K562 (cell line): Measurements from ENCODE around the gene TEX22. TPM values are rescaled to one million over a fixed set of nuclear protein-coding genes. Genes with fewer than 3 reads are reported as not detected.

Source experiments
- ATAC-seq: fragments of 200-7000 bp; cut with Tn5 transposase; 3 replicates; pipeline ENCODE4 v1.9.1; 2020; ENCODE audit warnings: moderate library complexity
- BruUV-seq: library from RNA; stranded (reverse); fragments of 400-500 nt; replicated peaks from 2 replicates; lab custom pipeline; 2021; lab: Mats Ljungman, UMichigan
- CTCF ChIA-PET: fragments of 300-600 bp; formaldehyde crosslinking; extraction: SDS; loops from one replicate; lab custom pipeline; 2021; ENCODE audit warnings: low intra/inter-chr PET ratio; lab: Yijun Ruan, JAX
- POLR2A ChIA-PET: fragments of 300-600, 350-650 bp; sonication (Branson Sonifier 250); formaldehyde crosslinking; extraction: SDS; loops from one replicate; lab custom pipeline; 2021; ENCODE audit warnings: antibody characterized with exemption, inconsistent platforms; lab: Yijun Ruan, JAX
- DNase-seq, 4 experiments: peaks; one replicate each; pipeline versions ENCODE4 v3.0.0 to v3.0.0-alpha.2; 2011 to 2018; ENCODE audit warnings: low spot score in 3 of 4, mixed read lengths in 3 of 4; ENCODE audit errors: extremely low read depth in 1 of 4
- FAIRE-seq: peaks from 2 replicates; lab custom pipeline; 2011; peaks lifted over from hg19 to GRCh38; lab: Jason Lieb, UNC
- H2AFZ ChIP-seq: 2 replicates; pipeline ENCODE4 v1.6.0; 2011; ENCODE audit warnings: low read depth, low read length, control low read depth, inconsistent platforms
- H3K27ac ChIP-seq: fragments of 200-600 bp; 3 replicates; pipeline ENCODE4 v1.8.0; 2011; ENCODE audit warnings: low read depth, mild to moderate bottlenecking, control low read depth, inconsistent platforms, low read length, moderate library complexity, mixed read lengths; ENCODE audit errors: extremely low read depth
- H3K27me3 ChIP-seq, 2 experiments: fragments of 300-600 bp in 1 of 2; 2 replicates in 1 of 2; 3 replicates in 1 of 2; pipeline versions ENCODE4 v1.6.0 to v1.8.0; 2011; ENCODE audit warnings: inconsistent platforms in 2 of 2, low read length in 2 of 2, mild to moderate bottlenecking in 1 of 2, mixed read lengths in 1 of 2, moderate library complexity in 1 of 2; ENCODE audit not compliant: control insufficient read depth in 2 of 2, insufficient read depth in 2 of 2
- H3K36me3 ChIP-seq: fragments of 300-600 bp; 3 replicates; pipeline ENCODE4 v1.8.0; 2011; ENCODE audit warnings: mild to moderate bottlenecking, low read length, inconsistent platforms; ENCODE audit not compliant: control insufficient read depth, insufficient read depth
- H3K4me1 ChIP-seq, 2 experiments: fragments of 200-600 bp in 1 of 2; replicated peaks in 1 of 2; 2 replicates in 1 of 2; 3 replicates in 1 of 2; pipeline versions ENCODE4 v1.5.1 to v1.8.0; 2011; ENCODE audit warnings: inconsistent platforms in 2 of 2, low read length in 2 of 2, mild to moderate bottlenecking in 1 of 2, mixed read lengths in 1 of 2, moderate library complexity in 1 of 2; ENCODE audit not compliant: control insufficient read depth in 2 of 2, insufficient read depth in 2 of 2
- H3K4me2 ChIP-seq: 2 replicates; pipeline ENCODE4 v1.6.1; 2011; ENCODE audit warnings: low read length, control low read depth, inconsistent platforms, mixed read lengths; ENCODE audit not compliant: insufficient read depth
- H3K4me3 ChIP-seq: fragments of 200-600 bp; sonication (generic), shearing (Covaris generic); 2 replicates; pipeline ENCODE4 v1.5.1; 2016; ENCODE audit warnings: control low read depth, inconsistent platforms
- H3K79me2 ChIP-seq: fragments of 200-600 bp; 3 replicates; pipeline ENCODE4 v1.8.0; 2011; ENCODE audit warnings: low read length, inconsistent platforms; ENCODE audit not compliant: control insufficient read depth, insufficient read depth
- H3K9ac ChIP-seq, 2 experiments: 2 replicates each; pipeline versions ENCODE4 v1.6.0 to v1.6.1; 2011; ENCODE audit warnings: low read depth in 2 of 2, low read length in 2 of 2, control low read depth in 1 of 2, inconsistent platforms in 1 of 2, mild to moderate bottlenecking in 1 of 2, mixed read lengths in 1 of 2; ENCODE audit not compliant: insufficient read depth in 1 of 2
- H3K9me1 ChIP-seq: one replicate; pipeline ENCODE4 v1.6.0; 2011; ENCODE audit warnings: inconsistent platforms, mild to moderate bottlenecking, low read length, moderate library complexity; ENCODE audit not compliant: control insufficient read depth, insufficient read depth
- H3K9me3 ChIP-seq: replicated peaks from 2 replicates; pipeline ENCODE4 v1.5.1; 2011; ENCODE audit warnings: low read depth, low read length, inconsistent platforms; ENCODE audit not compliant: control insufficient read depth, insufficient read depth
- H4K20me1 ChIP-seq: replicated peaks from 2 replicates; pipeline ENCODE4 v1.6.1; 2011; ENCODE audit warnings: low read length, inconsistent platforms, mixed read lengths; ENCODE audit not compliant: control insufficient read depth, insufficient read depth
- PHF20 ChIP-seq: fragments of 450-650 bp; IDR thresholded peaks from 2 replicates; pipeline ENCODE4 v1.6.1; 2018; ENCODE audit not compliant: partially characterized antibody
- RBFOX2 ChIP-seq: fragments of 200-400 bp; formaldehyde crosslinking; IDR thresholded peaks from 2 replicates; pipeline ENCODE4 v1.6.1; 2017; ENCODE audit warnings: low read depth, mild to moderate bottlenecking, low read length, moderate library complexity
- ZNF124 ChIP-seq: sonication (generic); formaldehyde crosslinking; IDR thresholded peaks from 2 replicates; pipeline ENCODE4 v1.8.1; 2022; ENCODE audit warnings: missing genetic modification reagents
- WGBS: fragments of 100-300 bp; shearing (Covaris generic); methylation state at CpG from one replicate; pipeline ENCODE4 v1.1.6; 2016; ENCODE audit warnings: low coverage, mixed read lengths; ENCODE audit not compliant: insufficient coverage; ENCODE audit errors: missing lambda C conversion rate; 5-methylcytosine and 5-hydroxymethylcytosine counted together
- in situ Hi-C: fragments of 300-500 bp; cut with MboI; formaldehyde crosslinking; loops from 4 replicates; pipeline ENCODE4 v1.15.0; 2018; ENCODE audit warnings: inconsistent platforms, mixed read lengths
- intact Hi-C: fragments of 100-400 bp; cut with micrococcal nuclease; formaldehyde crosslinking; loops from 2 replicates; pipeline ENCODE4 v1.14.2; 2022
- polyA plus RNA-seq, 8 experiments: library from polyadenylated mRNA; depleted of rRNA in 4 of 8; stranded (reverse) in 5 of 8; unstranded in 3 of 8; fragments of >200 nt; fragmentation: Nextera tagmentation in 2 of 8; fragmentation: Illumina TruSeq in 1 of 8; extraction: Ambion mirVana in 2 of 8; extraction: Trizol in 1 of 8; gene quantifications; 2 replicates each; pipeline versions ENCODE4 v1.2.1 to v1.2.3, GENCODE V29; 2011 to 2014; ENCODE audit warnings: inconsistent platforms in 1 of 8, missing spikeins in 1 of 8
- total RNA-seq, 7 experiments: library from RNA; depleted of rRNA in 6 of 7; stranded (reverse); fragments of >200 nt in 6 of 7; fragmentation: Illumina TruSeq in 2 of 7; extraction: Trizol in 2 of 7; gene quantifications; 2 replicates each; pipeline versions ENCODE4 v1.2.1 to v1.2.3, GENCODE V29; 2011 to 2021; ENCODE audit warnings: low replicate concordance in 1 of 7
- TF ChIP-seq, protein P1 (sequence below): fragments of 450-650 bp; conservative IDR thresholded peaks from 2 replicates; pipeline ENCODE4 v1.6.1; 2016; ENCODE audit warnings: missing genetic modification characterization, low read depth, mild to moderate bottlenecking, control low read depth, missing compliant biosample characterization

Gene TEX22
- total and polyA plus RNA-seq, 9 of the 15 experiments (the other 6 are each of a cell fraction or from before 2014, with no cell fraction given), result 0.04 to 1.7 (median 0.23) TPM; not detected in 2

- intact Hi-C loops, result no loop called here
- Histone ChIP-seq H3K27me3 (no peaks in the 10 kb centered on the region), H3K79me2 (peaks cover 63% of the 10 kb centered on the region), H3K9me1 (no peaks in the 10 kb centered on the region), H3K4me1 (peaks cover 0 to 50% of the 10 kb centered on the region in 2 experiments; a peak in 2 of 5 replicates)
- no TSS peak for BruUV-seq
- no peak for ATAC-seq
- TF ChIP-seq PHF20 (no peak), ZNF124 (CRISPR knock-in tag) (no peak), RBFOX2 (0 out of 2 replicates have a peak, but pooled peaks have one; percentile 11)
- TF ChIP-seq, protein P1, sequence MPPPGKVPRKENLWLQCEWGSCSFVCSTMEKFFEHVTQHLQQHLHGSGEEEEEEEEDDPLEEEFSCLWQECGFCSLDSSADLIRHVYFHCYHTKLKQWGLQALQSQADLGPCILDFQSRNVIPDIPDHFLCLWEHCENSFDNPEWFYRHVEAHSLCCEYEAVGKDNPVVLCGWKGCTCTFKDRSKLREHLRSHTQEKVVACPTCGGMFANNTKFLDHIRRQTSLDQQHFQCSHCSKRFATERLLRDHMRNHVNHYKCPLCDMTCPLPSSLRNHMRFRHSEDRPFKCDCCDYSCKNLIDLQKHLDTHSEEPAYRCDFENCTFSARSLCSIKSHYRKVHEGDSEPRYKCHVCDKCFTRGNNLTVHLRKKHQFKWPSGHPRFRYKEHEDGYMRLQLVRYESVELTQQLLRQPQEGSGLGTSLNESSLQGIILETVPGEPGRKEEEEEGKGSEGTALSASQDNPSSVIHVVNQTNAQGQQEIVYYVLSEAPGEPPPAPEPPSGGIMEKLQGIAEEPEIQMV (tag), result no peak
- TF ChIP-seq, all 486 proteins: peak for 1
- no peak for FAIRE-seq
- H2AFZ ChIP-seq, result no peak overlapping the region
- H3K27ac ChIP-seq, result no peak overlapping the region
- DNase-seq, result no peak
- H3K9ac ChIP-seq, result no peak overlapping the region; a peak in 1 of 4 replicates
- peaks cover 8% of the 10 kb centered on the region; the same call in 1 of the 2 replicates for H4K20me1 ChIP-seq
- no peaks in the 10 kb centered on the region for H3K9me3 ChIP-seq
- H3K36me3 ChIP-seq, result peaks cover 51% of the 10 kb centered on the region; the same call in 1 of the 3 replicates
- ChIA-PET POLR2A (interaction anchor here (0.5 to 0.7 kb wide), 2 partner anchors 19 to 44 kb away, joined by 3 read pairs; no protein-coding TSS in a partner anchor), CTCF (no interaction called here)
- in situ Hi-C loops, result no loop called here
- H3K4me2 ChIP-seq, result no peak overlapping the region
- H3K4me3 ChIP-seq, result no peak overlapping the region
- WGBS, result 94% methylated on average over 9 of the region's 18 CpGs
These were observed 39.6 kb downstream of the TEX22 start for GRCh38 chr14:105437723-105438500.
